KBM-7 (cell line): Measurements from ENCODE around the gene STRN3.

Experiments
- DNase-seq: peaks from one replicate; pipeline ENCODE4 v3.0.0-alpha.2; 2015
- in situ Hi-C: fragments of 300-500 bp; cut with MboI; formaldehyde crosslinking; loops from 2 replicates; pipeline ENCODE4 v1.14.3; 2020; ENCODE audit warnings: low sequenced_read_pairs, low pct_unique_long_range_greater_than_20kb, mixed read lengths

The STRN3 gene

GRCh38 chr14:30855345-30856037 lies 170.7 kb downstream of the STRN3 start:
- in situ Hi-C loops = no loop called here
- no peak for DNase-seq

- no peak for DNase-seq
- in situ Hi-C loops = no loop called here
These were observed 171.7 kb downstream of the STRN3 start for GRCh38 chr14:30854492-30854891.

GRCh38 chr14:30853946-30854345 lies 172.2 kb downstream of the STRN3 start:
- in situ Hi-C loops = no loop called here
- DNase-seq = no peak

GRCh38 chr14:30849983-30850382 lies 176.2 kb downstream of the STRN3 start:
- in situ Hi-C loops = no loop called here
- DNase-seq = no peak

GRCh38 chr14:30849354-30849753 lies 176.8 kb downstream of the STRN3 start:
- DNase-seq = no peak
- in situ Hi-C loops = no loop called here

- in situ Hi-C loops = no loop called here
- DNase-seq = no peak
These were observed 177.5 kb downstream of the STRN3 start for GRCh38 chr14:30848449-30849240.
